Fibroblast of skin of left quadriceps (primary cell): ENCODE results near the gene MRTFA.

Experiments used
- DNase-seq, 2 experiments: peaks; one replicate each; pipeline ENCODE4 v3.0.0-alpha.2; 2013; ENCODE audit warnings: low read depth in 2 of 2

Gene MRTFA

DNA sequence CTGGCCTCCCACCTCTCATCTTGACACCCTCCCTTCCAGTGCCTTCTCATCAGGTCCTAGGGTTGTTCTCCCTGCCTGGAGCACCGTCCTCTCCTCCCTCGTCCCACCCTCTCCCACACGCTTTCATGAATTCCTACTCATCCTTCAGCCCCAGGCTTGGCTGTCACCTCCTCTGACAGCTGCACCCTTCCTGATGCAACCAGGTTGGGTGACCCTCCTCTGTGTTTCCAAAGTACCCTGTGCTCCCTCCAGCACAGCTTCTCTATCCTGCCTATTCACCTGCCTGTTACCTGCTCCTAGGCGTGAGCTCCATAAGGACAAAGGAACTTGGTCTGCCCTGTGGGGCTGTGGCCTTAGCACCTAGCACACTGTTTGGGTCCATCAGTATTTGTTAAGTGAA, 207.7 kb downstream of the MRTFA start:
- no peak for DNase-seq

DNA sequence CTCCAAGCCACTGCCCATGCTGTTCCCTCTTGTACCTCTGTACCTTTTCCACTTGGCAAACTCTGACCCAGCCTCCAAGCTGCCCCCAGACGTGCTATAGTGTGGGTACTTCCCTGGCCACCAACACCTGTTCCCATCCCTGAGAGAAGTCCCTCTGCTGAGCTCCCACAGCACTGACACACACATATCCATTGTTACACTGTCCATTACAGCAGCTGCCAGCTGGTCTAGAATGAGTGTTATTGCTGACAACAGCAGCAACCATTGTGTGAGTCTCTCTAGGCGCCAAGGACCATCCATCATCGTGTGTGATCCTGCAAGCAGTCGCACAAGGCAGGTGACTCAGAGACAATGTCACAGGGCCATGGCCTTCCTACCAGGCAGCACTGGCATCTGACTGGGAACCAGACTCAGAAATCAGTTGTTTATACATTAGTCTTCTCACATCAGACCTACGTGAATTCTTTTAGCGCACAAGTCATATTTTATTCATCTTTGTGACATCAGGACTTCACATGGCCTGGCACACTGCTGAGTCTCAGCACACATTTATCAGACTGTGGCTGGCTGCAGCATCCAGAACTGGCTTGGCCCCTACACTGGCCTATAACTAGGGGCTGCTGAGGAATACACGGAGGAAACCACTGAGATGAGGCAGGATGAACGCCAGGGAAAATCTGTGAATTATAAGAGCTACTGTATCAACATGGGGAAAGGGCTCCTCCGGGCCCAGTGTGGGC, 209.8 kb downstream of the MRTFA start:
- no peak for DNase-seq

DNA sequence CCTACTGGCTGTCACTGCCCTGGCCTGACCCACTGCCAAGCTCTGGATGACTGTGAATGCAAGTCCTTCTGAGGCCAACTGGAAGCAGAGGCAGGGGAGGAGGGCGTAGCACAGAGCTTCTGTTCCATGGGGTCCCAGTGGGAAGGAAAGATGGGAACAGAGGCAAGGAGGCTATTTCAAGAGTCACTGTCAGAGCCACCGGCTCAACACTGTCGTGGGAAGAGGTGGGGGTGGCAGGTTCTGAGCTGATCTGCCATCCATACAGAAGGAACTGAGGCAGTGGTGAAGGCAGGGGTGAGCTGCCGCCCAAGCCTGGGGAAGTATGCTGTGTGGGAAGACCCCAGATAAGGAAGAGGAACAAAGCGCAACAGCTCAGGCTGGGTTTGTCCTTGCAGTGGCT, 211.4 kb downstream of the MRTFA start:
- no peak for DNase-seq

DNA sequence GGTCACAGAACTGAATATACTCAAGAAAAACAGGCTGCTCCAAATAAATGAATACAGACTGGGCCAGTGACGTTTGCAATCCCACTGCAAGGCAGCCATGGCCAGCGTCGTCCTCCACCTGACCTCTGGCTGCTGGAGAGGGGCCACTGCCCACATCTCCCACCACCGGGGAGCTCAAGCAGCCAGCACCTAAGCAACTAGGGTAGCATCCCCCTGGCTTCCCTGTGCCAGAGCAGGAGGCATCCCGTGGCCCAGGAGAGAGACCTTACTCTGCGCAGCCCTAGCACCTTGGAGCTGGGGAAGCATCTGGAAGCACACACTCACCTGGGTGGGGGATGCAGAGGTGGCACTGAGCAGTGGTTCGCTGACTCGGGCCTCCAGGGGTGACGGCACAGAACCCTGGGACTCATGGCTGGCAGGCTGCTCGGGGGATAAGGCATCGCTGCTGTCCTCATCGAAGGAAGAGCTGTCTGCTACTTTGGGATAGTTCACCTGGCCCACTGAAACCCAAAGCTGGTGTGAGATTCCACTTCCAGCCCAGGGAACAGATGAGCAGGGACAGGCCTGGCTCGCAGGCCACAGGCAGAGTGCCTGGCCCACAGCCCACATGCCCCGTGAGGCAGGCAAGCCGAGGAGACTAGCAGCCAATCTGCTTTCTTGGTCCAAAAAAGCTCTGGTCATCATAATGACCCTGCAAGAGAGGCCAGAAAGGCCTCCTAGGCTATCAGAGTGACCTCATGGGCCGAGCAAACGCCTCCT, 212.5 kb downstream of the MRTFA start:
- no peak for DNase-seq

GRCh38 chr22:40423310-40423688, 213.2 kb downstream of the MRTFA start:
- DNase-seq: no peak

DNA sequence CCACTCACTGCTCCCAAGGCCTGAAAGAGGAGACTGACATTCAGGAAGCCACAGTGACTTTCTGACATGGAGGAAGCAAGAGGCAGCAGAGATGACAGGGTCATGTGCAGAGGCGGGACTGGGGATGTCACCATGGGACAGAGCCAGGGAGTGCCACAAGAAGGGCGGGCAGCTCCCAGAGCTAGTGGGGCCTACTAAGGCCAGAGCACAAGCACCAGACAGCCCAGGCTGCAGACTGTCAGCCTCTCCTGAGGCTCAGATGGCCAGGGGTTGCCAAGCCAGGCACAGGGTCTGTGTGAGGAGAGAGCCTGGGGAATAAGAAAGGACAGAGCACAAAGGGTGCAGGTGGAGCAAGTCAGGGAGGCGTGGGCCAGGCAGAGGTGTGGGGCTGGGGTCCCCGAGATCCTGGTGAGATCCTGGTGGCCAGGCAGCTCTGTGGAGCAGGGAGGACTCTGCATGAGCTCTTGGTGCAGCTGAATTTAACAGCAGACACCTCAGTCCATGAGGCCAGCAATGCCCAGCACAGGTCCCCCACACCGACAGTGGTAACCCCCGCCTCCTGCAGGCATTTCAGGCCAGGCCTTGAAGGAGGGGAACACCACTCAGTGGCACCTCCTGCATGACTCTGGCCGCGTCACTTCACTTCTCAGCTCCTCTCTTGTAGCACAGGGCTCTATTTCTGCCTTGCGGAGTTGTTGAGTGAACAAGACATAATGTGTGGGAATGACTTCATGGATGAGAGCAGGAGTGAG, 213.8 kb downstream of the MRTFA start:
- no peak for DNase-seq

DNA sequence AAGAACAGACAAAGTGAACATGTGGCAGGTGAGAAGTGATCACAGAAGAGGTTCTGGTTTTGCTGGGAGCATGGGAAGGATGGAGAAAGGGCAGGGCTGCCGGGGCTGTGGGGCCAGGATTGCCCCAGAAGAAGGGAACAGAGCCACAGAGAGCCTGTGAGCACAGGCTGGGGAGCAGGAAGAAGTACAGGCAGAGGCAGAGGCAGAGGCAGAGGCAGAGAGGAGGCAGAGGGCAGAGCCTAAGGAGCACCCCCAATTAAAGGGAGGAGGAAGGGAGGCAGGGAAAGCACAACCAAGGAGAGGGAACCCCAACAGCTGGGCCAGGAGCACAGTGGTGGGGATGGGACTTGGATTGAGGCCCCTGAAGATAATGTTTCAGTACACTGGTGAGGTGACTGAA, 214.6 kb downstream of the MRTFA start:
- DNase-seq: no peak

DNA sequence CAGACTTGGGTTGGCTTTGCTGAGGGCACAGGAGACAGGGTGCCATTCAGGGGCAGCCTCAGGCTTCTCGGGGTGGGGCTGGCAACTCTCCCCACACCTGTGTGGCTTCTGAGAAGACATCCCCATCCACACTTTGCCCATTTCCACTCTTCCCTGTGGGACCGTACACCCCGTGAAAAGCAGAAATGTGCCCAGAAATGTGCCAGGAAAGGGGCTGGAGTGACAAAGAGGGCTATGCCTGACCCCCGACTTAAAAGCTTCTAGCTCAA, 215.5 kb downstream of the MRTFA start:
- no peak for DNase-seq

DNA sequence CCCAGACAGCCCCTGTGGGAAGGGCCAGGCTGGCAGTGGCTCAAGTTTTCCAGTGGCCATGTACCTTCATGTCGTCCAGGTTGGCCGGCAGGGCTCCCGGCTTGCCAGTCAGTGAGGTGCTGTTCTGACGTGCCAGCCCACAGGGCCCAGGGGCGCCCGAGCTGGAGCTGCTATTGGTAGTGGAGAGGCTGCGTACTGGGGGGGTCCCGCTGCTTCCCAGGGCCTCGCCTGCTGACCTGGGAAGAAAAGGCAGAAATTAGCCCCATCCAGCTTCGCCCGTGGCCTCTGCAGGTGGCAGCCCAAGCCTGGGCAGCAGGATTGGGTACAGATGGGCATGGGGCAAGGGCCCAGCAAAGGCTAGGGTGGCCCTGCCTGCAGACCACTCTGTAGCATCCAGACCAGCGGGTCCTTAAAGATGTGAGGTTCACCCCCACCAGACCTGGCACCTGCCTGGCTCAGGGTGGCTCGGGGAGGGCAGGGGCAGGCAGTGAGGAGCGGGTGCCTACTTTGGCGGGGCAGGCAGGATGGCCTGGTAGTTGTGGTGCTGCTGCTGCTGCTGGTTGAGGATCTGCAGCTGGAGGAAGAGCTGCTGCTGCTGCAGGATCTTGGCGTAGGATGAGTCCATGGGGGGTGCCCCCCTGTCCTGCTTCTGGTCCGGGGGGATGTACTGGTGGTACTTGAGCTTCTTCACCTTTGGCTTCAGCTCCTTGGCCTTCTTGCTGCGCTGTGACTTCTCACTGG, 216.0 kb downstream of the MRTFA start:
- DNase-seq: no peak

DNA sequence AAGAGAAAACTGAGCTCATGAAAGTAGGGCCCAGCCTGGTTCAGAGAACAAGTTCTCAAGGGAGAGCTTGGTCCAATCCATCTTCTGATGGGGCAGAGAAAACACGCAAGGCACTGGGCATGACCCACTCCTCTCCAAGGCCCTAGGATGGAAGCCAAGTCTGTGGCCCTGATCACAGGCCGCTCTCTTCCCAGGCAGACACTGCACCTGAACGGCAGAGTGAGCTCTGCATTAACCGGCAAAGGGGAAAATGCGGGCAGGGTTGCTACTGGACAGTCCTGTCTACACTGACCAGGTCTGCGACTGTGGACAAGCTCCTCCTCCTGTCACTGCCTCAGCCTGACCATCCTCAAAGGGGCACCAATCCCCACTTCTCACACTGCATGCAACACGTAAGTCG, 216.8 kb downstream of the MRTFA start:
- DNase-seq: no peak

GRCh38 chr22:40418366-40419201, 217.9 kb downstream of the MRTFA start:
- DNase-seq: no peak

GRCh38 chr22:40417881-40418280, 218.6 kb downstream of the MRTFA start:
- no peak for DNase-seq

GRCh38 chr22:40417041-40417440, 219.5 kb downstream of the MRTFA start:
- no peak for DNase-seq

DNA sequence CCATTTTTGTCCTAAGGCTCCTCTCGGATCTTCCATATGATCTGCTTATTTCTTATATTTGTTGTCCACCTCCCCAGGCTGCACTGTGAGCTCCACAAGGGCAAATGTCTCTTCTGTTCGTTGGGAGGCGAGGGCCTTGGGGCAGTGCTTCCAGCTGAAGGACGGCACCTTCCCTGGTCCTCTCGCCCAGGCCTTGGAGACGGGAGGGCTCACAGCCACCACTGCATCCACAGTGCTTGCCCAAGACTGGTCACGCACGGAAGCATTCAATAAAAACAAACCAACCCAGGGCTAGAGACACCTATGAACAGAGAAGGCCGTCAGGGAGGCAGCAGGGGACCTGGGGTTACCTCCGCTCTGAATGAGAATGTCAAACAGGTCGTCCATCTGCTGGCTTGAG, 219.9 kb downstream of the MRTFA start:
- no peak for DNase-seq

- DNase-seq: no peak
Measured at GRCh38 chr22:40416267-40416570, 220.3 kb downstream of the MRTFA start.

DNA sequence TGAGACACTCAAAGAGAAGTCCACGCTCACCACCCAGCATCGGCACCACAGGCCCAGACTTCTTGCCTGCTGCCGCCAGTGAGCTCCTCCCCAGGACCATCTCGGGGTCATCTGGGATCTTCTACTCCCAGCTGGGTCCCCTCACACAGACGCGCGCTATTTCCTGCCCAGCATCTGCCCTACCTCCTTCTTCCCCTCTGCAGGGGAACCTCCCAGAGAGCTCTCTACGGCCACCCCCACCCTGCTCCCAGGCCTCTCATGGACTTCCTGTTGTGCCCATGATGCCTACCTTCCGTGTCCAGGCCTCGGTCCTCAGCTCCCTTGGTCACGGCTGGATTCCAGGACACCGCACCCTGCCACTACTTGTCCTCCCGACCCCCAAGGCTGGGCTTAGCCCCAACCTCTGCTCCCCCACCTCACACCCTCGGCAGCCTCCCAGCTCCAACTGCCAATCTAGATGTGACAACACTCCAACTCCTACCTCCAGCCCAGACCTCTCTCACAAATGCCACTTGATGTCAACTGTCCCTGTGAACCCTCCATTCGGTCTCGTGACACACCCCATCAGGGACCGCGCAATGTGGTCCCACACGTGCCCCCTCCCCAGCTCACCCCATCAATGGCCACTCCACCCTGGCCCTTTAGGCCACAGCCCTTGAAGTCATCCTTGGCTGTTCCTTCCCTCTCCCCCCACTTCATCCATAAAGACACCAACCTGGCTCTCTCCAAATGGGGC, 220.8 kb downstream of the MRTFA start:
- no peak for DNase-seq

DNA sequence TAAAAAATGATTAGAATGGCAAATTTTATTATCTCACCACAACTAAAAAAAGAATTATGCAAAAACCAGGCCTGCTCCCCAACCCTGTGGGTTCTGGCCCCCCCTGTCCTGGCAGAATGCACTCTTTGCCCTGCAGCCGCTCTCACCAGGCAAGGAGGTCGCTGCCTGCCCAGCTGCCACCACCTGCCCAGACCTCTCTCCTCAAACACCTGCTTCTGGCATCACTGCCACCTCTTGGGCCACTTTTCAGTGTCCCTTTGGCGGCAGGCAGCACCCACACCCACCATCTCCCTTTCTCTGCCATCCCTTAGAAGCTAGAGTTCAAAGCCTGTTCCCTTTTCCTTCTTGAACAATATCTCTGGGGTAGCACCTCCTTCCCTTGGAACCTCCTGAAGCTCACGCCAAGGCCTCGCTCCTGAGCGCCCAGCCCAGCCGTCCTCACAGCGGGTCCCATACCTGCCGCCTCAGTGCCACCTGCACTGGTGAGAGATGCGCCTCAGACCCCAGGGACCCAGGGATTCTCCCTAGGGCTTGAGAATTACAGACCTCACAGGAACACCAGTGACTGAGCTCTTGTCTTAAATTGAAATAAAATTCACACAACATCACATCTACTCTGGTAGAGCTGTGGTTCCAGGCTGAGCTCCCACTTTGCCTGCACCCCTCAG, 221.5 kb downstream of the MRTFA start:
- DNase-seq: no peak

DNA sequence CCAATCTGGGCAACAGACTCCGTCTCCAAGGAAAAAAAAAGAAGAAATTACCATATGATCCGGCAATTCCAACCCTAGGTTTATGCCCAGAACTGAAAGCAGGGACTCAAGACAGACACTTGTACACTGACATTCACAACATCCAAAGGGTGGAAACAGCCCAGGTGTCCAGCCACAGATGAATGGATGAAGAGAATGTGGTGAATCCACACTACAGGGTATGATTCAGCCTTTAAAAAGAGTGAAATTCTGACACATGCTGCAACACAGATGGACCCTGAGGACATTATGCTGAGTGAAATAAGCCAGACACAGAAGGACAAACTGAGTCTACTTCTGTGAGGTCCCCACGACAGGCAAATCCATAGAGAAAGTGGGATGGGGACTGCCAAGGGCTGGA, 222.2 kb downstream of the MRTFA start:
- no peak for DNase-seq

DNA sequence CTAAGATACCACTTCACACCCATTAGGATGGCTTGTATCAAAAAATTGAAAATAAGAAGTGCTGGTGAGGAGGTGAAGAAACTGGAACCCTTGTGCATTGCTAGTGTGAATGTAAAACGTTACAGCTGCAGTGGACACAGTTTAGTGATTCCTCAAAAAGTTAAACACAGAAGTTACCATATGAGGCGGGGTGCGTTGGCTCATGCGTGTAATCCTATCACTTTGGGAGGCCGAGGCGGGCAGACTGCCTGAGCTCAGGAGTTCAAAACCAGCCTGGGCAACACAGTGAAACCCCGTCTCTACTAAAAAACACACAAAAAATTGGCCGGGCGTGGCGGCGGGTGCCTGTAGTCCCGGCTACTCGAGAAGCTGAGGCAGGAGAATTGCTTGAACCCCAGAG, 222.6 kb downstream of the MRTFA start:
- DNase-seq: no peak

- no peak for DNase-seq
Measured at GRCh38 chr22:40412441-40412840, 224.1 kb downstream of the MRTFA start.

DNA sequence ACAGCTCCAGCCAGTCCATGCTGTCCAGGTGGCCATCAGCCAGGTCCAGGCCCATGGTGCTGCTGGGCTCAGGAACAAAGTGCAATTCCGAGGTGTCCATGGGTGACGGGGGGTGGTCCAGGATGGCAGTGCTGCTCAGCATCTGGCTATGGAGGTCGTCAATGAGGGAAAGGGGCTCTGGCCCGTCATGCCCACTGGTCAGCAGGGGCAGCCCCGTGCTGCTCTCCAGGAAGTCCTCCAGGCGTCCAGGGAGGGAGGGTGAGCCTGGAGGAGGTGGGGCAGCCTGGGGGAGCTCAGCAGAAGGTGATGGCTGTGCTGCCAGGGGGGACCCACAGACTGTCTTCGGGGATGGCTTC, 225.0 kb downstream of the MRTFA start:
- no peak for DNase-seq
